NCI-H82 treated with DMSO at 0.1 percent for 48 hours (cell line): Measurements from ENCODE around the gene ABCA7.

Experiments used
- DNase-seq: peaks from one replicate; lab custom pipeline; 2025; ENCODE audit not compliant: unreplicated experiment; lab: John Stamatoyannopoulos, UW

Gene ABCA7

DNA sequence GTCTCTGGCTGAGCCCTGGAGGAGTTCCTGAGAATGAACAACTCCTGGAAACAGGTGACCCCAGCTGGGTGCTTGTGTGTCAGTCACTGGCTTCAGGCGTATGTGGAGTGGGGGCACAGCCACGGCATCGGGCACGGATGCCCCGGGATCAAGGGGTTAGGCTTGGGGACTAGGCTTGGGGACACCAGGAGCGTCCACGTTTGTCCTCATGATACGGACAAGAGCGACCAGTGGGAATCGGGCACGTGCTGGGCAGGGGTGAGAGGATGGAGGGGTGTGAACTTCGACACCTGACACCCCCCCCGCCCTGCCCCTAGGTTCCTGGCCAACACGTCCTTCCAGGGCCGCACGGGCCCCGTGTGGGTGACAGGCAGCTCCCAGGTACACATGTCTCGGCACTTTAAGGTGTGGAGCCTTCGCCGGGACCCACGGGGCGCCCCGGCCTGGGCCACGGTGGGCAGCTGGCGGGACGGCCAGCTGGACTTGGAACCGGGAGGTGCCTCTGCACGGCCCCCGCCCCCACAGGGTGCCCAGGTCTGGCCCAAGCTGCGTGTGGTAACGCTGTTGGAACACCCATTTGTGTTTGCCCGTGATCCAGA is 35.6 kb upstream of the ABCA7 start:
- no peak for DNase-seq

GRCh38 chr19:1004803-1005664 is 34.9 kb upstream of the ABCA7 start:
- DNase-seq, result no peak

GRCh38 chr19:1006711-1007398 is 33.1 kb upstream of the ABCA7 start:
- DNase-seq, result no peak

DNA sequence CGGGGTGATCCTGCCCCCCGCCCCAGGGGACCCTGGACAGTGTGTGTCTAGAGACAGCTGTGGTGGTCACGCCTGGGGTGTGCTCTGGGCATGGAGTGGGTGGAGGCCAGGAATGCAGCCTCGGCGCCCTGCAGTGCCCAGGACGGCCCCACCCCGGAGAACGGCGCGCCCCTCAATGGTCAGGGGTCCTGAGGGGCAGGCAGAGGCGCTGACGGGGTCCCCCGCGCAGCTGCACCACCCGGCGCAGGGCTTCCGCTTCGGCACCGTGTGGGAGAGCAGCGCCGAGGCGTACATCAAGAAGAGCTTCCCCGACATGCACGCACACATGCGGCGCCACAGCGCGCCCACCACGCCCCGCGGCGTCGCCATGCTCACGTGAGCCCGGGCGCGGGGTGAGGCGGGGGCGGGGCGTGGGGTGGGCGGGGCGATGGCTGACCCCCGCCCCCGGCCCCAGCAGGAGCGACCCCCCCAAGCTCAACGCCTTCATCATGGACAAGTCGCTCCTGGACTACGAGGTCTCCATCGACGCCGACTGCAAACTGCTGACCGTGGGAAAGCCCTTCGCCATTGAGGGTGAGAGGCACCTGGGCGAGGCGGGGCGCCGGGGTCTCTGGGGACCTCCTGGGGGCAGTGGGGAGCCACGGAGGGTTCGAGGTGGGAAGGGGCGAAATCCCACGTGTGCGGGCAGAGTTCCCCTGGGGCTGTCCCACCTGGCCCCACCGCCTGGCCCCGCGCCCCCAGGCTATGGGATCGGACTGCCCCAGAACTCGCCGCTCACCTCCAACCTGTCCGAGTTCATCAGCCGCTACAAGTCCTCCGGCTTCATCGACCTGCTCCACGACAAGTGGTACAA is 32.3 kb upstream of the ABCA7 start:
- no peak for DNase-seq

- no peak for DNase-seq
Observed at GRCh38 chr19:1008268-1009040, 31.5 kb upstream of the ABCA7 start.

- DNase-seq, result no peak
Observed at GRCh38 chr19:1009041-1009980, 30.6 kb upstream of the ABCA7 start.

DNA sequence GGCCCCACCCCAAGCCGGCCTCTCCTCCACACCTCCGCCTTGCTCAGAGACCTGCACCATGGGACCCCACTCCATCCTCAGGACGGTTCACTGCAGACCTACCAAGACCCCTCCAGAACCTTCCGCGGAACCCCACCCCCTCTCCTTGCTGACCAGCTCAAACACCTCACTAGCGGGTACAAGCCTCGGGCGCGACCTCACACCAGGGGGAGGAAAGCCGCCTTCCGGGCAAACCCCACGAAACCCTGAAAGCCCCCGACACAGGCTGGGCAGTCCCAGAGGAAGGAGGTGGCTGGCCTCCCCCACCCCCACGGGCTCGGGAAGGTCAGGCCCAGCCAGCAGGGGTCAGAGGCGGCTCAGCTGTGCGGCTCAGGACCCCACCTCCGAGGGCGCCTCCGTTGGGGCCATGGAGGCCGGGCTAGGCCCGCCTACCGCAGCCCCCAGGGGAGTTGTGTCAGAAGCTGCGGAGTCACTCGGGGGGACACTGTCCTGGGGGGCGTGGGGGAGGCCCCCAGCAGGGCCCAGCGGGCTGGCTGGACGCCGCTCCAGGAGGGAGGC is 29.8 kb upstream of the ABCA7 start:
- DNase-seq, result no peak

DNA sequence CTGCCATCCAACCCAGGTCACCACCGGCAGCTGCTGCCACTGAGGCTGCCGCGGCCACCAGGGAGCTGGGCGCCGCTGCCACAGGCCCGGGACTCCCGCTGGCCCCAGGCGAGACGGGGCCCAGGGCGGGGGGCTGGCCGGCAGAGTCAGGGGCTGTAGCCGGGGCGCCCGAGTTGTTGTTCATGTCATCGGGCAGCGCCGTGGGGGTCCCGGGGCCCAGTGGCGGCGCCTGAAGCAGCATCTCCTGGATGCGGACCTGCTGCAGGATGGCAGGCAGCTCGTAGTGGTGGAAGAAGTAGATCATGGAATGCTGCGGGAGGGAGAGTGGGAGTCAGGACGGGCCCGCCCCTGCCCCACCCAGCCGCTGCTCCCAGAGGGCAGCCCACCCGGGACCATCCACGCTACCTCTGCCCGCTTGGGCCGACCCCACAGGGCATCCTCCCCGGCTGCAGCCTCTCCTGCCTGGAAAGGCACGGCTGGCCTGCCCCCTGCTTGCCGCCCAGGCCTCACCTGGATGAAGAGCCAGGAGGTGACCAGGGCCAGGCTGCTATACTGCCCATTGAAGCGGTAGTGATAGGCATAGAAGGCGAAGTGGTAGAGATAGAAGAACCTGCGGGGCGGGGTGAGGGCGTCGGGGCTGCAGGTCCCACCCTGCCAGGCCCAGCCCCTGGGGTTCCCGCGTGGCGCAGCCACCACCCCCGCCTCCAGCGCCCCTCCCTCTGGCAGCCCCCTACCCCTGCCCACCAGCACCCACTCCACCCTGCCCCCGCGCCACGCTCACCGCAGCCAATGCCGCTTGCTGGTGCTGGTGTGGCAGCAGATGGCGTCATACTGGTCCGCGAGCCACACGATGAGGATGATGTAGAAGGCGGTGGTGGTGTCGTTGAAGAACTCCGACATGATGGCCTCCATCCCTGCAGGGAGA is 29.1 kb upstream of the ABCA7 start:
- no peak for DNase-seq

DNA sequence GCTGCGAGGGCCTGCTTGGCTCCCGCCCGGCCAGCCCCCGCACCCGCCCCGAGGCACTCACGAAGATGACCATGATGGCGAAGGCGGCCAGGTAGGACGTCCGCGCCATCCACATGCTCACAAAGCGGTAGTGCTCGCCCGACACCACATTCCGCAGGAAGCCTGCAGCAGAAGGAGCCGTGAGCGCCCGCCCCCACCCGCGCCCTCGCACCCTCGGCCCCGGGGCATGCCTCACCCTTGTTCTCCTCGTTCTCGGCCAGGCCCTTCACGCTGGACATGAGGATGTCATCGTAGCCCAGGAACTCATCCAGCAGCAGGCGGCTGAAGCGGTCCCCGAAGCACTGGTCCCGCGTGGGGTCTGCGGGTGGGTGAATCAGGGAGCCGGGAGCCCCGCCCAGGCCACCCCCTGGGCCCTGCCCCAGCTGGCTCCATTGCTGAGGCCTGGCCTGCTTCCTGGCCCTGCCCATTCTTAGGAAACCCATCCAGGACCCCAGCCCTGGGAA is 28.0 kb upstream of the ABCA7 start:
- DNase-seq, result no peak

DNA sequence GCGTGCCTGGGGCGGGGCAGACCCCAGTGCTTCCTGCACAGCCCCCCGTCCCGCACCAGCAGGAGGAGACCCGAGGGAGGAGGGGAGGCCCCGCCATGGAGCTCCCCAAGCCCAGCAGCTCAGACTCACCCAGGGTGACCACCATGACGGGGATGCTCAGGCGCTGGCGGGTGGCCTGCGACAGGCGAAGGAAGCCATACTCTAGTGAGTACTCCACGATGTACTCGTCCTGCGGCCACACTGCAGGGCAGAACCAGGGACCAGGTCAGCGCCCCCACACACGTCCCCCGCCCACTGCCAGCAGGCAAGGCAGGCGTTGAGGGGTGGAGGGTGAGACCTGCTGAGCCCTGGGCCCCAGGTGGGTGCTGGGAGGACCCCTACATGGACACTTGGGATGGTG is 27.6 kb upstream of the ABCA7 start:
- DNase-seq, result no peak

- no peak for DNase-seq
Observed at GRCh38 chr19:1013218-1013617, 26.7 kb upstream of the ABCA7 start.

GRCh38 chr19:1014161-1015060 is 25.5 kb upstream of the ABCA7 start:
- no peak for DNase-seq

GRCh38 chr19:1015061-1015781 is 24.7 kb upstream of the ABCA7 start:
- DNase-seq, result no peak

- DNase-seq, result no peak
Observed at GRCh38 chr19:1015782-1016646, 23.9 kb upstream of the ABCA7 start.

GRCh38 chr19:1016647-1017114 is 23.2 kb upstream of the ABCA7 start:
- no peak for DNase-seq
